ENCODE results near the gene TRPT1. TPM values are rescaled to one million over a fixed set of nuclear protein-coding genes. Genes with fewer than 3 reads are reported as not detected.

The TRPT1 gene
- total and polyA plus RNA-seq, 2 of the 4 experiments (the other 2 are of a cell fraction): 63.2 to 81.9 TPM

DNA sequence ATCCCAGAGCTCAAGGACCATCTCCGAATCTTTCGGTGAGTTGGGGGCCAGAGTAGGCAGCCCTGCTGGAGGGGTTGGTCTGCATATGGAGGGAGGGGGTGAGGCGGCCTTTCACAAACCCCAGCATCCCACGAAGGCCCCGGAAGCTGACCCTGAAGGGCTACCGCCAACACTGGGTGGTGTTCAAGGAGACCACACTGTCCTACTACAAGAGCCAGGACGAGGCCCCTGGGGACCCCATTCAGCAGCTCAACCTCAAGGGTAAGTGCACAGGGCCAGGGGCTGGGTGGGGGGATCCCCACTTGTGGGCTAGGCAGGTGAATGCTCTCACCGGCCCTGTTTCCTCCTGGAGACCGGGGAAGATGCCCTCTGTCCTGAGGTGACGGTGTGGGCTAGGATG is 6.2 kb downstream of the TRPT1 start:
- dilution Hi-C loops (cut with HindIII; ENCODE audit: low sequenced_read_pairs, unreplicated experiment): no loop called here
- Histone ChIP-seq H3K56ac (ENCODE audit: extremely low read depth, insufficient read depth, low read length) (no peak overlapping the region), H4K8ac (ENCODE audit: low read depth in 2 of 2, low read length in 2 of 2) (no peak overlapping the region), H2AFZ (replicated peaks; ENCODE audit: low read length, poor library complexity) (no peak overlapping the region), H3K23ac (ENCODE audit: low read depth, low read length) (no peak overlapping the region), H3K9me3 (ENCODE audit: control insufficient read depth, insufficient read depth, low read length) (no peaks in the 10 kb centered on the region), H2AK5ac (ENCODE audit: low read depth, low read length) (no peak overlapping the region), H3K18ac (ENCODE audit: low read depth, low read length) (no peak overlapping the region), H4K91ac (ENCODE audit: insufficient read depth, low read depth, low read length) (no peak overlapping the region), H3K4me2 (ENCODE audit: low read depth, low read length) (no peak overlapping the region), H2AK9ac (replicated peaks; ENCODE audit: low read depth, low read length, poor library complexity) (no peak overlapping the region), H2BK5ac (ENCODE audit: low read depth, low read length, poor library complexity, severe bottlenecking) (no peak overlapping the region), H4K5ac (ENCODE audit: low read depth, low read length) (no peak overlapping the region), H2BK15ac (ENCODE audit: low read depth, low read length) (no peak overlapping the region), H3K27me3 (ENCODE audit: control insufficient read depth, insufficient read depth, low read length) (no peaks in the 10 kb centered on the region), H3K4me3 (ENCODE audit: insufficient read depth, low read depth, low read length) (no peak overlapping the region), H3K4me1 (ENCODE audit: control insufficient read depth, insufficient read depth, low read length) (no peaks in the 10 kb centered on the region), H3K9me1 (ENCODE audit: insufficient read depth, low read length) (0 out of 2 replicates have a peak, but pooled peaks cover 8% of the 10 kb centered on the region), H3K4ac (ENCODE audit: low read depth, low read length) (no peak overlapping the region), H3K79me1 (ENCODE audit: low read depth in 1 of 2, low read length in 2 of 2) (peaks cover 5 to 11% of the 10 kb centered on the region in 2 experiments; a peak in 2 of 4 replicates), H3K14ac (replicated peaks; ENCODE audit: low read depth, low read length) (no peak overlapping the region), H3K36me3 (ENCODE audit: control insufficient read depth, insufficient read depth, low read length) (peaks cover 5% of the 10 kb centered on the region), H2BK120ac (ENCODE audit: low read depth, low read length) (no peak overlapping the region), H3K27ac (ENCODE audit: insufficient read depth, low read length) (no peak overlapping the region), H2BK20ac (ENCODE audit: low read depth, low read length) (no peak overlapping the region), H3K9ac (ENCODE audit: low read depth, low read length) (no peak overlapping the region), H4K20me1 (ENCODE audit: insufficient read depth, low read length) (no peaks in the 10 kb centered on the region)
- no CpG with 5 or more reads among the region's 10 CpGs for WGBS, 2 experiments (ENCODE audit: extremely low coverage in 2 of 2, insufficient read length in 1 of 2)
- intact Hi-C loops (cut with micrococcal nuclease): no loop called here
- CTCF ChIA-PET: no interaction called here
- ATAC-seq (ENCODE audit: low read depth) (no peak), DNase-seq (no peak)
- BruUV-seq (replicated peaks): no TSS peak
- in situ Hi-C loops (cut with MboI; ENCODE audit: low sequenced_read_pairs): no loop called here
- POLR2A ChIA-PET (ENCODE audit: unreplicated experiment): no interaction called here
- TF ChIP-seq CHD1 (IDR thresholded peaks at IDR 0.05; ENCODE audit: low read depth, low read length) (no peak), FOS (IDR thresholded peaks at IDR 0.05; ENCODE audit: low read depth, low read length) (no peak), NFE2L2 (IDR thresholded peaks at IDR 0.05; ENCODE audit: low read depth, low read length) (no peak)

All from IMR-90 (cell line).